Stimulated activated CD8-positive, alpha-beta memory T cell treated with anti-CD3 and anti-CD28 coated beads, Interleukin-7, amount 100 ng/mL, for 24 hours (primary cell): Measurements from ENCODE around the gene DNAJB1.
"Not testable (repeated sequence)": the region's sequence is repeated elsewhere in the genome, so short reads cannot be mapped to it uniquely, and the experiment has no call there.

Experiments used
- DNase-seq: peaks from one replicate; pipeline ENCODE4 v3.0.0-alpha.2; 2020; ENCODE audit warnings: low read depth

The DNAJB1 gene

DNA sequence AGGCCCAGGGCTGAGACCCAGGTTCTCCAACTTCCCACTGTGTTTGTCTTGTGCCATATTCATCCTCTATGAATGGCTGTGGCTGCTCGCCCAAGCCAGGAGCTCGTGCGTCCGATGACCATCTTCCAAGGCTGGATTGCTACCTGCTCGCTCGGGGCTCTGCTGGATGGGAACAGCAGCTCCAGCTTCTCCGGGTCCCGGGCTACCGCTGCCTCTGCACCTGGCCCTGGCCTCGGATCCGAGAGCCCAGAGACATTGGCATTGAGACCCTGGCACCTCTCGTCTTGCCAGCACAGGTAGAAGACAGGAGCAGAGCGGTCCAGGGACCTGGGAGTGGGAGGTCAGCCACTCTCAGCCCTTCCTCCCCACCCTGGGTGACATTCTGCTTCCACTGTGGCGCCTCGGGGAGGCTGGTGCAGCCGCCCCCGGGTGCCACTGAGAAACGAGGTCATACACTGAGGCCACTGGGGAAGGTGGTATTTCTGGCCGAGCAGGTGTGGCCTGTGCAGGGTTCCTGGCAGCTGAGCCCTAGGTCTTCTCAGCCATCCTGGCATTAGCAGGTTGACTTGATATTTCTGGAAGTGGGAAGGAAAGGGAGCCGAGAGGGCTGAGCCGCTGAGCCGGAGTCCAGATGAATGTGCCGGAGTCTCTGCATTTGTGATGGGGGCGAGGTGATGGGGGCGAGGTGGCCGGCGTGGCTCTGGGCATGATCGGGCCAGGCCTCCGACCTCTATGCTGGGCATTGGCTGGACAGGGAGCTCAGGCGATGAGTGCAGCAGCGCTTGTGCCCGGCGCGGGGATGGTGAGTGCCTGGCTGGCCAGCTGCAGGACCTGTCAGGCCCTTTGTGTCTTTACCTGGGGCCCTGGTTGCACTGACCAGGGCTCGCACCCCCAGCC is 35.1 kb upstream of the DNAJB1 start:
- no peak for DNase-seq

- DNase-seq: not testable (repeated sequence)
Observed at GRCh38 chr19:14552006-14552360, 33.8 kb upstream of the DNAJB1 start.

GRCh38 chr19:14551134-14552005 is 33.2 kb upstream of the DNAJB1 start:
- DNase-seq: peak; percentile 50

- DNase-seq: no peak
Observed at GRCh38 chr19:14550201-14550754, 32.1 kb upstream of the DNAJB1 start.

- no peak for DNase-seq
Observed at GRCh38 chr19:14545716-14546082, 27.5 kb upstream of the DNAJB1 start.

DNA sequence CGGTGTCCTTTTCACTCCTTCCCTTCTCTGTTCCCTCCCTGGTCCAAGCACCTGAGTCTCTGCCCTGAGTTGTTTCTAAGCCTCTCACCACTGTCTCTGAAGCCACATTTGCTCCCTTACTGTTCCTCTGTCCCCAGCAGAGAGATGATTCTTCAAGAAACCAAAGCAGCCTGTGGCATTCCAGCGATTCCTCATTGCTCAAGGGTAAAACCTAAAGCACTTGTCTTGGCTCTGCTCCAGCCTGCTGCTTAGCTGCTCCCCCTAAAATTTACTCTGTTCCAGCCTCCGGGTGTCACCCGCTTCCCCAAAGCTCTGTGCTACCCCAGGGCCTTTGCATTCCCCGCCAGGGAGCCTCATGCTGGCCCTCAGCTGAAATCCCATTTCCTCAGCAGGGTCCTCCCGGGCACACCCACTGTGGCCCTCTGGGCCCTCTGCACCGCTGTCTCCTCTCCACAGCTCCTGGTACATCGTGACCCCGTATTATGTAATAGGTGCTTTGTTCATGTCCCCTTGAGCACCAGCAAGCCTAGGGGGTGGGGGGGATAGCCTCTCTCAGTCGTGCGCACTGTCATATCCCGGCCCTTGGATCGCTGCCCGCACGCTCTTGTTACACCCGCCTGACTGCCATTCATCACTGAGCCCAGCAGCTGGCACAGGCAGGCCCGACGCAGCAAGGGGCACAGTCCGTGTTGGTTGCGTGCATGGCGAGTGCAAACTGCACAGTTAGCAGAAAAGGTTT is 26.9 kb upstream of the DNAJB1 start:
- DNase-seq: no peak

DNA sequence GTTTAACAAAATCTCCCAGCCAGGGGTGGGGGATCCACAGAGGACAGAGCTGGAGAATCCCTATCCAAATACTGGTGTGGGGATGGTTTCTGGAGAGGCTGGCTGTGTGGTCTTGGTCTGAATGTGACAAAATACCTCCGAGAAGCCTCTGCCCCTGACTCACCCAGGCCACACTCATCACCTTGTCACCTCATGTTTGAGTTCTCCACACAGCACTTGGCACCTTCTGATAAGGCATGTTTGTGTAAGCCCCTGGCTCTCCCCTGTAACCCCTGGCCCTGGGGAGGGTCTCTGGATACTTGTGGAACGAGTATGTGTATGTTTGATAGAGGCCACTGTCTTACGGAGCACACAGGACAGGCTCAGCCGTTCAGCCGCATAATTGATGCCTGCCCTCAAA is 25.9 kb upstream of the DNAJB1 start:
- DNase-seq: no peak

- DNase-seq: no peak
Observed at GRCh38 chr19:14542711-14543328, 24.6 kb upstream of the DNAJB1 start.

GRCh38 chr19:14541979-14542378 is 23.8 kb upstream of the DNAJB1 start:
- not testable (repeated sequence) for DNase-seq

DNA sequence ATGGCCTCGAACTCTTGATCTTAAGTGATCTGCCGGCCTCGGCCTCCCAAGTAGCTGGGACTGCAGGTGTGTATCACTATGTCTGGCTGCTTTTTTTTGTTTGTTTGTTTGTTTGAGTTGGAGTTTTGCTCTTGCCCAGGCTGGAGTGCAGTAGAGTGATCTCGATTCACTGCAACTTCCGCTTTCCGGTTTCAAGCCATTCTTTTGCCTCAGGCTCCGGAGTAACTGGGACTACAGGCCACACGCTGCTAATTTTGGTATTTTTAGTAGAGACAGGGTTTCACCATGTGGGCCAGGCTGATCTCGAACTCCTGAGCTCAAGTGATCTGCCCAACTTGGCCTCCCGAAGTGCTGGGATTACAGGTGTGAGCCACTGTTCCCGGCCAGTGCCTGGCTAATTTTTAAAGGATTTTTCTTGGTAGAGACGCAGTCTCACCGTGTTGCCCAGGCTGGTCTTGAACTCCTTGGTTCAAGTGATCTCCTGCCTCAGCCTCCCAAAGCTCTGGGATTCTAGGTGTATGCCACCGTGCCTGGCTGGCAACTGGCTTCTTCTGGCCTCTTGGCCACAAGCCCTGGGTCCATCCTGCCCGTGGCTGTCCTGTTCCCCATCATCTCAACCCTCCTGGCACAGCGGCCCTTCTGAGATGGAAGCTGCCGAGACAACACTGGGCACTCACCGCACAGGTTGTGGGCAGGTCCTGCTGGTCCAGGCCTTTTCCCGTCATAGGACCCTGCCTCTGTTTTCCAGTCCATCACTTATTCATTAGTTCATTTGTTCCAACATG is 22.7 kb upstream of the DNAJB1 start:
- no peak for DNase-seq

GRCh38 chr19:14536926-14537692 is 18.9 kb upstream of the DNAJB1 start:
- DNase-seq: no peak

GRCh38 chr19:14533450-14533849 is 15.3 kb upstream of the DNAJB1 start:
- DNase-seq: no peak

DNA sequence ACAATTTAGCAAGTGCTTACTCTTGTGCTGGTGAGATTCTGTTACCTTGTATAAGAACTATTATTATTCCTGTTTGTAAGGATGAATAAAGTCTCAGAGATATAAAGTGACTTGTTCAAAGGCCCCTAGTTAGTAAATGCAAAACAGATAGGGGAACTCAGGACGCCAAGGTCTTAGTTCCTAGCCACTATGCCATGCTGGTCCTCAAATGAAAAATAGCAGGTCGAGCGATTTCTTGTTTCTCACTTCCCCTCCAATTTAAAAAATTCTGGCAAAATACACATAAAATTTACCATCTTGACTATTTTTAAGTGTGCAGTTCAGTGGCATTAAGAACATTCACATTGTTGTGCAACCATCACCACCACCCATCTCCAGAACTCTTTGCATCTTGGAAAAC is 12.3 kb upstream of the DNAJB1 start:
- DNase-seq: no peak

- DNase-seq: no peak
Observed at GRCh38 chr19:14530005-14530348, 11.8 kb upstream of the DNAJB1 start.

DNA sequence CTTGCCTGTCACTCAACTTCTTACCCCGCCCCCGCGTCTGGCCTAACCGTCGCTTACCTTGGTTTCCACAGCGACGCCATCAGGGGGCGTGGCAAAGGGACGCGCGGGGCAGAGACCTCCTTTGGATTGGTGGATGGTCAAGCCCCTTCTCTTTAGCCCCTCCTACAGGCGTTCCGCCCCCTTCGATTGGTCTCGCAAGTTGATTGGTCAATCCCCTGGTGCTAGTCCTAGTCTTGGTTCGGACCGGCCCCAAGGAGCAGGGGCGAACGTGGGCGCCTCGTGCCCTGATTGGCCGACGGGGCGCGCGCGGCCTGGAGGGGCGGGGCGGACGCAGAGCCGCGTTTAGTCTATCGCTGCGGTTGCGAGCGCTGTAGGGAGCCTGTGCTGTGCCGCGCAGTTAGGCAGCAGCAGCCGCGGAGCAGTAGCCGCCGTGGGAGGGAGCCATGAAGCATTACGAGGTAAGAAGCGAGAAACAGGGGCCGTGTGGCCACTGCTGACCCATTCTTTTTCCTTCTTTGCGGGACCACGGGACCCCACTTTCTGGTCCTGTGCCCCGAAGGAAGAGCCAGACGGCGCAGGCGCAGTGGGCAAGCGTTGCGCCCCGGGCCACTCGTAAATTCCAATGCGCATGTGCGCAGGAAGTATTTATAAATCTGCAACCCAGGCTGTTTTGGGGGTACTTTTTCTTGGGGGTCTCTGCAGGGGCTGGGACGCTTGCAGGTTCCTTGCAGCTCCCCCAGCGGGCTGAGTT is 11.2 kb upstream of the DNAJB1 start, which contains the start of gene TECR:
TSS of gene TECR (plus strand) at position 341 of the 751 bp plus-strand sequence. CDS start at position 444, 103 bp downstream.
- DNase-seq: peak; percentile 100

- DNase-seq: no peak
Observed at GRCh38 chr19:14528419-14529253, 10.4 kb upstream of the DNAJB1 start.

- DNase-seq: no peak
Observed at GRCh38 chr19:14526423-14526822, 8.2 kb upstream of the DNAJB1 start.

DNA sequence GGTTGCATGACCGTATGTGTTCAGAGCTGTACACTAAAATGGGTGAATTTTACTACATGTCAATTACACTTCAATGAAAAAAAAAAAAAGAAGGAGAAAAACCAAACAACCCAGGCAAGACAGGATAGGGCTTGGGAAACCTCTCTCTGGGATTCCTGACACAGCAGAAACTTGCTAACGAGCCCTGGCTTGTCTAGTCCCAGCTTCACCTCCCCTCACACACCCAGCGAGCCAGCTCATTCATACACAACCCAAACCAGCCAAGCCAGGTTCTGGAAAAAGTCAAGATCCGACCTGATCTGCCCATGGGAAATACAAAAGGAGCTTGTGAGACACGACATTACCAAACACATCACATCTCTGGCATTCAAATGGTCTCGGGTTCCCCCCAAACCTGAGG is 7.5 kb upstream of the DNAJB1 start:
- DNase-seq: no peak
